Transverse colon (tissue), 4 donors: ENCODE results near the gene TMEM45B. TPM values are rescaled to one million over a fixed set of nuclear protein-coding genes. Genes with fewer than 3 reads are reported as not detected.
A peak's percentile ranks its signal among the peaks of the same experiment; 100 is the strongest.
"Not testable (repeated sequence)": the region's sequence is repeated elsewhere in the genome, so short reads cannot be mapped to it uniquely, and the experiment has no call there.

ENCODE experiments used
- DNase-seq: peaks from one replicate; pipeline ENCODE4 v3.0.0-alpha.2; 2019
- H3K27ac ChIP-seq, 4 donors: fragments of 200-600 bp; sonication (generic); 2 replicates each; pipeline ENCODE4 v1.5.1; 2016 to 2018; ENCODE audit warnings: inconsistent platforms in 4 of 4
- H3K27me3 ChIP-seq: fragments of 200-600 bp; sonication (generic); 2 replicates; pipeline ENCODE4 v1.5.1; 2017; ENCODE audit warnings: inconsistent platforms
- H3K36me3 ChIP-seq, 4 donors: fragments of 200-600 bp; sonication (generic); 2 replicates each; pipeline ENCODE4 v1.5.1; 2017 to 2019; ENCODE audit warnings: inconsistent platforms in 4 of 4
- H3K4me1 ChIP-seq, 4 donors: fragments of 200-600 bp; sonication (generic); 2 replicates each; pipeline ENCODE4 v1.5.1; 2017 to 2020; ENCODE audit warnings: inconsistent platforms in 4 of 4
- H3K4me3 ChIP-seq, 4 donors: fragments of 200-600 bp; sonication (generic); 1 replicate in 1 of 4; 2 replicates in 3 of 4; pipeline versions ENCODE4 v1.5.1 to v1.6.1; 2017 to 2019; ENCODE audit warnings: inconsistent platforms in 4 of 4
- H3K9me3 ChIP-seq, 2 donors: fragments of 200-600 bp; sonication (generic); 2 replicates each; pipeline ENCODE4 v1.5.1; 2017 to 2019; ENCODE audit warnings: inconsistent platforms in 2 of 2
- EP300 ChIP-seq: sonication (generic); formaldehyde crosslinking; IDR thresholded peaks from one replicate; pipeline ENCODE4 v1.6.1; 2017; ENCODE audit warnings: antibody characterized with exemption, low read depth
- POLR2A ChIP-seq: fragments of 450-650 bp; IDR thresholded peaks from one replicate; pipeline ENCODE4 v1.6.1; 2016; ENCODE audit warnings: antibody characterized with exemption, mild to moderate bottlenecking, moderate library complexity
- POLR2AphosphoS5 ChIP-seq, 3 donors: sonication (generic); formaldehyde crosslinking; IDR thresholded peaks; one replicate each; pipeline ENCODE4 v1.6.1; 2016; ENCODE audit warnings: antibody characterized with exemption in 3 of 3
- WGBS, 2 donors: methylation state at CpG; one replicate each; pipeline ENCODE4 v1.1.5; 2018; ENCODE audit warnings: low coverage in 1 of 2; 5-methylcytosine and 5-hydroxymethylcytosine counted together
- in situ Hi-C, 4 donors: fragments of 200-750 bp; cut with MboI; loops; one replicate each; pipeline versions ENCODE4 v1.15.0 to v1.15.1; 2017; ENCODE audit warnings: low sequenced_read_pairs in 3 of 4, low pct_ligation_motif_present in 1 of 4, low pct_unique_long_range_greater_than_20kb in 1 of 4
- intact Hi-C: fragments of 100-400 bp; cut with DNase I; formaldehyde crosslinking; loops from one replicate; pipeline ENCODE4 v1.15.1; 2023; ENCODE audit warnings: low total_unique reads
- total RNA-seq, 4 donors: library from RNA; depleted of rRNA; stranded (reverse); fragments of >200 nt; gene quantifications; one replicate each; pipeline ENCODE4 v1.1.0, GENCODE V29; 2016
- TF ChIP-seq, protein P1 (sequence below), 5 experiments: fragments of 200-600 bp in 3 of 5; fragments of 450-650 bp in 2 of 5; sonication (generic) in 3 of 5; IDR thresholded peaks; 1 replicate in 2 of 5; 2 replicates in 3 of 5; pipeline ENCODE4 v1.5.1; 2016 to 2017; ENCODE audit warnings: antibody characterized with exemption in 5 of 5, inconsistent platforms in 3 of 5, mild to moderate bottlenecking in 2 of 5, moderate library complexity in 1 of 5

The TMEM45B gene
- total RNA-seq, 4 donors from 2014 or later: 42.2 to 336 (median 205) TPM

GRCh38 chr11:129836979-129837378 lies 21.3 kb downstream of the TMEM45B start:
- no peaks in the 10 kb centered on the region for H3K9me3 ChIP-seq
- no peak overlapping the region for H3K4me3 ChIP-seq
- H3K27me3 ChIP-seq: no peaks in the 10 kb centered on the region
- intact Hi-C loops (no loop called here), in situ Hi-C loops (no loop called here)
- 70 to 88% methylated on average over 2 to 9 of the region's 9 CpGs for WGBS, 2 donors
- no peak for DNase-seq
- TF ChIP-seq POLR2AphosphoS5 (IDR thresholded peaks at IDR 0.05): no peak
- no peak for TF ChIP-seq EP300
- TF ChIP-seq, protein P1, sequence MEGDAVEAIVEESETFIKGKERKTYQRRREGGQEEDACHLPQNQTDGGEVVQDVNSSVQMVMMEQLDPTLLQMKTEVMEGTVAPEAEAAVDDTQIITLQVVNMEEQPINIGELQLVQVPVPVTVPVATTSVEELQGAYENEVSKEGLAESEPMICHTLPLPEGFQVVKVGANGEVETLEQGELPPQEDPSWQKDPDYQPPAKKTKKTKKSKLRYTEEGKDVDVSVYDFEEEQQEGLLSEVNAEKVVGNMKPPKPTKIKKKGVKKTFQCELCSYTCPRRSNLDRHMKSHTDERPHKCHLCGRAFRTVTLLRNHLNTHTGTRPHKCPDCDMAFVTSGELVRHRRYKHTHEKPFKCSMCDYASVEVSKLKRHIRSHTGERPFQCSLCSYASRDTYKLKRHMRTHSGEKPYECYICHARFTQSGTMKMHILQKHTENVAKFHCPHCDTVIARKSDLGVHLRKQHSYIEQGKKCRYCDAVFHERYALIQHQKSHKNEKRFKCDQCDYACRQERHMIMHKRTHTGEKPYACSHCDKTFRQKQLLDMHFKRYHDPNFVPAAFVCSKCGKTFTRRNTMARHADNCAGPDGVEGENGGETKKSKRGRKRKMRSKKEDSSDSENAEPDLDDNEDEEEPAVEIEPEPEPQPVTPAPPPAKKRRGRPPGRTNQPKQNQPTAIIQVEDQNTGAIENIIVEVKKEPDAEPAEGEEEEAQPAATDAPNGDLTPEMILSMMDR (IDR thresholded peaks at IDR 0.05): no peak
- no peak for TF ChIP-seq POLR2A
- H3K4me1 ChIP-seq: peaks cover 0 to 7% (median 3%) of the 10 kb centered on the region in 4 donors
- no peak overlapping the region for H3K27ac ChIP-seq
- no peaks in the 10 kb centered on the region for H3K36me3 ChIP-seq

DNA sequence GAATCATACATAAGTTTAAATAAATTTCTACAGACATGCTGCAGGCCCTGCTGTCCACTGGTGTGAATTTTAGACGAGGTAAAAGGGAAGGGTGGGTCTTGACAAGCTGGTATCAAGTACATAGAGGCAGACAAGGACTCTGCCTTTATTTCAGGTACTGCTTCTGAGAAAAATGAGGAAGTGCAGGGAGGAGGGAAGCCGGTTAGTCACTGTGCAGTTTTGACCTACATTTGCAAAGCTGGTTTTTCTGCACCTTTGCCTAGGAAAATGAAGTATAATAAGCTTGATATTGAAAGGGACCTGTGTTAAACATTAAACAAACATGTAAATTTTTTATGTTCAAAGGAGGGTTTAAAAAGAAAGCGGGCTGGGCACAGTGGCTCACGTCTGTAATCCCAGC lies 24.6 kb downstream of the TMEM45B start:
- no peaks in the 10 kb centered on the region for H3K36me3 ChIP-seq
- H3K4me3 ChIP-seq: no peak overlapping the region
- intact Hi-C loops: no loop called here
- in situ Hi-C loops: no loop called here
- WGBS, 2 donors: 17 to 30% methylated on average over 2 to 4 of the region's 4 CpGs
- TF ChIP-seq, protein P1 (IDR thresholded peaks at IDR 0.05): no peak
- TF ChIP-seq POLR2A (no peak), POLR2AphosphoS5 (IDR thresholded peaks at IDR 0.05) (peak in 1 of 3 donors; percentile 14)
- no peaks in the 10 kb centered on the region for H3K9me3 ChIP-seq
- H3K4me1 ChIP-seq: peaks cover 0 to 15% (median 3%) of the 10 kb centered on the region in 4 donors
- peak overlapping the region; percentile 26 to 59 (median 44) for H3K27ac ChIP-seq
- peak; percentile 42 for DNase-seq
- no peaks in the 10 kb centered on the region for H3K27me3 ChIP-seq

DNA sequence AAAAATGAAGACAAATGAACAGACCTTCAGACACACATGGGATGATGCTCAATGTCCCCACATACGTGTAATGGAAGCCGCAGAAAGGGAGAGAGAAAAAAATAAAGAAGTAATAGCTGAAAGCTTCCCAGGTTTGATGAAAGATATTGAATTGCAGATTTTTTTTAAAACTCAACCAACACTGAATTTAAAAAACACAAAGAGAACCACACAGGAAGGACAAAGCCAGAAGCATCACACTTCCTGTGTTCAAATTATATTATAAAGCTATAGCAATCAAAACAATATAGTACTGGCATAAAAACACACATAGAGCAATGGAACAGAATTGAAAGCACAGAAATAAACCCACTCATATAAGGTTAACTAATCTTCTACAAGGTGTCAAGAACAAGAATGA lies 26.5 kb downstream of the TMEM45B start:
- no peaks in the 10 kb centered on the region for H3K27me3 ChIP-seq
- H3K4me1 ChIP-seq: peaks cover 0 to 34% (median 15%) of the 10 kb centered on the region in 4 donors
- no peaks in the 10 kb centered on the region for H3K9me3 ChIP-seq
- no peak overlapping the region for H3K4me3 ChIP-seq
- no peak for DNase-seq
- H3K36me3 ChIP-seq: no peaks in the 10 kb centered on the region
- H3K27ac ChIP-seq: no peak overlapping the region
- intact Hi-C loops: no loop called here
- in situ Hi-C loops: no loop called here
- WGBS, 2 donors: 90 to 100% methylated on average over 2 of the region's 2 CpGs
- TF ChIP-seq POLR2A (no peak), POLR2AphosphoS5 (IDR thresholded peaks at IDR 0.05) (no peak), EP300 (no peak)
- TF ChIP-seq, protein P1 (IDR thresholded peaks at IDR 0.05): no peak

GRCh38 chr11:129846508-129847335 lies 31.1 kb downstream of the TMEM45B start:
- peak; percentile 24 for DNase-seq
- in situ Hi-C loops: no loop called here

DNA sequence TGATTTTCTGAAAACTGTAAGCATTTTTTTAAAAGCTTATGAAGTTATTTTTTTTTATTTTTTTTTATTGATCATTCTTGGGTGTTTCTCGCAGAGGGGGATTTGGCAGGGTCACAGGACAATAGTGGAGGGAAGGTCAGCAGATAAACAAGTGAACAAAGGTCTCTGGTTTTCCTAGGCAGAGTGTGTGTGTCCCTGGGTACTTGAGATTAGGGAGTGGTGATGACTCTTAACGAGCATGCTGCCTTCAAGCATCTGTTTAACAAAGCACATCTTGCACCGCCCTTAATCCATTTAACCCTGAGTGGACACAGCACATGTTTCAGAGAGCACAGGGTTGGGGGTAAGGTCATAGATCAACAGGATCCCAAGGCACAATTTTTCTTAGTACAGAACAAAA lies 31.7 kb downstream of the TMEM45B start:
- intact Hi-C loops, H3K4me3 ChIP-seq, DNase-seq, H3K9me3 ChIP-seq, H3K27me3 ChIP-seq, in situ Hi-C loops, H3K36me3 ChIP-seq: not testable (repeated sequence)
- peaks cover 0 to 32% (median 13%) of the 10 kb centered on the region in 4 donors for H3K4me1 ChIP-seq
- 36% methylated on average over 2 of the region's 3 CpGs; no CpG with 5 or more reads in 1 of the 2 donors for WGBS, 2 donors
- H3K27ac ChIP-seq: peak overlapping the region; percentile 63 to 70 (median 66)

More at GRCh38 chr11:129846508-129847335, 31.1 kb downstream of the TMEM45B start:
- no peaks in the 10 kb centered on the region for H3K9me3 ChIP-seq
- intact Hi-C loops: no loop called here
- TF ChIP-seq EP300 (no peak), POLR2AphosphoS5 (IDR thresholded peaks at IDR 0.05) (peak in 2 of 3 donors; percentile 29 to 71), POLR2A (no peak)
- TF ChIP-seq, protein P1 (IDR thresholded peaks at IDR 0.05): no peak
- no peaks in the 10 kb centered on the region for H3K36me3 ChIP-seq
- WGBS, 2 donors: 35 to 49% methylated on average over 5 to 6 of the region's 6 CpGs
- H3K4me3 ChIP-seq: no peak overlapping the region
- peak overlapping the region; percentile 63 to 70 (median 66) for H3K27ac ChIP-seq
- peaks cover 0 to 32% (median 13%) of the 10 kb centered on the region in 4 donors for H3K4me1 ChIP-seq
- H3K27me3 ChIP-seq: no peaks in the 10 kb centered on the region
